K562 (cell line): ENCODE data around the gene GALNT13.

Source experiments
- FOS ChIP-seq: IDR thresholded peaks from 3 replicates; pipeline ENCODE4 v1.6.1; 2011; ENCODE audit not compliant: insufficient read length; ENCODE audit errors: extremely low read depth
- HDAC6 ChIP-seq: IDR thresholded peaks from 2 replicates; pipeline ENCODE4 v1.6.1; 2012; ENCODE audit warnings: low read depth, mild to moderate bottlenecking, control low read depth, inconsistent platforms, low read length, moderate library complexity
- KAT7 ChIP-seq: sonication (generic); formaldehyde crosslinking; IDR thresholded peaks from 2 replicates; pipeline ENCODE4 v1.8.0; 2022; ENCODE audit warnings: missing genetic modification reagents, mild to moderate bottlenecking, borderline replicate concordance
- POLR2A ChIP-seq: fragments of 450-650 bp; conservative IDR thresholded peaks from 2 replicates; pipeline ENCODE4 v1.6.1; 2016
- TAL1 ChIP-seq: fragments of 450-650 bp; IDR thresholded peaks from 2 replicates; pipeline ENCODE4 v1.6.1; 2016; ENCODE audit warnings: mild to moderate bottlenecking
- TF ChIP-seq, protein P1 (sequence below): fragments of 250-450 bp; sonication (Bioruptor Pico); IDR thresholded peaks from 2 replicates; pipeline ENCODE4 v1.5.0; 2020; ENCODE audit warnings: mild to moderate bottlenecking, borderline replicate concordance
- TF ChIP-seq, protein P2 (sequence below), 2 experiments: fragments of 450-650 bp in 1 of 2; sonication (generic) in 1 of 2; formaldehyde crosslinking in 1 of 2; IDR thresholded peaks in 1 of 2; conservative IDR thresholded peaks in 1 of 2; 2 replicates each; pipeline versions ENCODE4 v1.6.1 to v1.8.1; 2016 to 2023; ENCODE audit warnings: mild to moderate bottlenecking in 2 of 2, moderate library complexity in 2 of 2, inconsistent platforms in 1 of 2, missing genetic modification reagents in 1 of 2

DNA sequence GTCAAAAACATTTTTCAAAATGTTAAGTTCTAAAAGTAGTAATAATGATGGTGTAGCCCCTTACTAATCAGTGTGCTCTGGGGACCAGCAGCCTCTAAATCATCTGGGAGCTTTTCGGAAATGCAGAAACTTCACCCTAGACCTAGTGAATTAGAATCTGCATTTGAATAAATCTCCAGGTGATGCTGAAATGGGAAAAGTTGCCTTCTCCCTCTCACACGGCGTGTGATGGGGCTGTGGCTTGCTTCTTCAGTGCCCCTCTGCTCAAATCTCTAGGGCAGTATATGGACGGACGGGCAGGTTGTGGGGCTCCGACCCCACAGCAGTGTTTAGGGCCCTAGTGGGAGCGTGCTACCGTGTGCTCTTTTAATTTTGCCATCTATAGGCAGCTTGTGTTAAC is 368.6 kb downstream of the GALNT13 start:
- no peak for TF ChIP-seq TAL1
- TF ChIP-seq HDAC6, result no peak
- TF ChIP-seq POLR2A, result no peak
- TF ChIP-seq, protein P1, sequence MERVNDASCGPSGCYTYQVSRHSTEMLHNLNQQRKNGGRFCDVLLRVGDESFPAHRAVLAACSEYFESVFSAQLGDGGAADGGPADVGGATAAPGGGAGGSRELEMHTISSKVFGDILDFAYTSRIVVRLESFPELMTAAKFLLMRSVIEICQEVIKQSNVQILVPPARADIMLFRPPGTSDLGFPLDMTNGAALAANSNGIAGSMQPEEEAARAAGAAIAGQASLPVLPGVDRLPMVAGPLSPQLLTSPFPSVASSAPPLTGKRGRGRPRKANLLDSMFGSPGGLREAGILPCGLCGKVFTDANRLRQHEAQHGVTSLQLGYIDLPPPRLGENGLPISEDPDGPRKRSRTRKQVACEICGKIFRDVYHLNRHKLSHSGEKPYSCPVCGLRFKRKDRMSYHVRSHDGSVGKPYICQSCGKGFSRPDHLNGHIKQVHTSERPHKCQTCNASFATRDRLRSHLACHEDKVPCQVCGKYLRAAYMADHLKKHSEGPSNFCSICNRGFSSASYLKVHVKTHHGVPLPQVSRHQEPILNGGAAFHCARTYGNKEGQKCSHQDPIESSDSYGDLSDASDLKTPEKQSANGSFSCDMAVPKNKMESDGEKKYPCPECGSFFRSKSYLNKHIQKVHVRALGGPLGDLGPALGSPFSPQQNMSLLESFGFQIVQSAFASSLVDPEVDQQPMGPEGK (CRISPR knock-in tag), result no peak
- TF ChIP-seq, protein P2, sequence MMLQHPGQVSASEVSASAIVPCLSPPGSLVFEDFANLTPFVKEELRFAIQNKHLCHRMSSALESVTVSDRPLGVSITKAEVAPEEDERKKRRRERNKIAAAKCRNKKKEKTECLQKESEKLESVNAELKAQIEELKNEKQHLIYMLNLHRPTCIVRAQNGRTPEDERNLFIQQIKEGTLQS (IDR thresholded peaks at IDR 0.05), result no peak
- TF ChIP-seq, protein P2 (CRISPR knock-in tag; conservative IDR thresholded peaks at IDR 0.05), result no peak
- TF ChIP-seq FOS, result no peak
- no peak for TF ChIP-seq KAT7 (CRISPR knock-in tag)
